Neuronal stem cell (in vitro differentiated cells): ENCODE measurements around the gene TRIM3.

Experiments used
- DNase-seq: peaks from one replicate; pipeline ENCODE4 v3.0.0-alpha.2; 2013; ENCODE audit warnings: low spot score
- H2AFZ ChIP-seq: one replicate; pipeline ENCODE4 v1.6.1; 2013; ENCODE audit warnings: mild to moderate bottlenecking, low read length, inconsistent platforms
- H2AK5ac ChIP-seq: 2 replicates; pipeline ENCODE4 v1.6.1; 2013; ENCODE audit warnings: low read depth, mild to moderate bottlenecking, inconsistent platforms, low read length, moderate library complexity, mixed read lengths
- H2BK120ac ChIP-seq: 2 replicates; pipeline ENCODE4 v1.6.1; 2013; ENCODE audit warnings: low read depth, mild to moderate bottlenecking, inconsistent platforms, low read length, moderate library complexity, mixed read lengths
- H2BK12ac ChIP-seq: one replicate; pipeline ENCODE4 v1.6.1; 2013; ENCODE audit warnings: low read length, inconsistent platforms
- H2BK15ac ChIP-seq: 2 replicates; pipeline ENCODE4 v1.6.1; 2013; ENCODE audit warnings: mild to moderate bottlenecking, low read length, inconsistent platforms, mixed read lengths
- H2BK5ac ChIP-seq: one replicate; pipeline ENCODE4 v1.6.1; 2013; ENCODE audit warnings: inconsistent platforms, mild to moderate bottlenecking, low read length, moderate library complexity
- H3K14ac ChIP-seq: one replicate; pipeline ENCODE4 v1.6.1; 2013; ENCODE audit warnings: low read length, inconsistent platforms
- H3K18ac ChIP-seq: 2 replicates; pipeline ENCODE4 v1.6.1; 2013; ENCODE audit warnings: low read length, inconsistent platforms
- H3K23ac ChIP-seq: 2 replicates; pipeline ENCODE4 v1.6.1; 2013; ENCODE audit warnings: low read depth, mild to moderate bottlenecking, mixed read lengths, low read length, inconsistent platforms; ENCODE audit not compliant: poor library complexity
- H3K27ac ChIP-seq: replicated peaks from 3 replicates; pipeline ENCODE4 v1.5.1; 2013; ENCODE audit warnings: low read length, inconsistent platforms
- H3K27me3 ChIP-seq, 3 experiments: 2 replicates each; pipeline ENCODE4 v1.6.1; 2013; ENCODE audit warnings: low read length in 3 of 3, mild to moderate bottlenecking in 2 of 3, inconsistent platforms in 1 of 3, low read depth in 1 of 3, mixed read lengths in 1 of 3, moderate library complexity in 1 of 3; ENCODE audit not compliant: control insufficient read depth in 3 of 3, insufficient read depth in 3 of 3
- H3K36me3 ChIP-seq, 2 donors: replicated peaks in 1 of 2; 2 replicates each; pipeline ENCODE4 v1.6.1; 2013; ENCODE audit warnings: low read length in 2 of 2; ENCODE audit not compliant: control insufficient read depth in 2 of 2, insufficient read depth in 2 of 2
- H3K4ac ChIP-seq: 2 replicates; pipeline ENCODE4 v1.6.1; 2013; ENCODE audit warnings: inconsistent platforms, mild to moderate bottlenecking, low read length, moderate library complexity
- H3K4me1 ChIP-seq, 2 donors: 1 replicate in 1 of 2; 2 replicates in 1 of 2; pipeline ENCODE4 v1.6.1; 2013; ENCODE audit warnings: low read length in 2 of 2, low read depth in 1 of 2; ENCODE audit not compliant: control insufficient read depth in 2 of 2, insufficient read depth in 1 of 2
- H3K4me2 ChIP-seq: one replicate; pipeline ENCODE4 v1.6.1; 2013; ENCODE audit warnings: mild to moderate bottlenecking, low read length, inconsistent platforms; ENCODE audit not compliant: insufficient read depth, poor library complexity, severe bottlenecking
- H3K4me3 ChIP-seq, 2 donors: 2 replicates each; pipeline ENCODE4 v1.5.1; 2013; ENCODE audit warnings: low read length in 2 of 2, mild to moderate bottlenecking in 2 of 2, inconsistent platforms in 1 of 2, moderate library complexity in 1 of 2
- H3K79me1 ChIP-seq: one replicate; pipeline ENCODE4 v1.6.1; 2013; ENCODE audit warnings: low read depth, mild to moderate bottlenecking, inconsistent platforms, low read length, moderate library complexity
- H3K9ac ChIP-seq: one replicate; pipeline ENCODE4 v1.6.1; 2013; ENCODE audit warnings: mild to moderate bottlenecking, low read depth, low read length, inconsistent platforms; ENCODE audit not compliant: poor library complexity
- H3K9me3 ChIP-seq, 2 donors: replicated peaks in 1 of 2; 2 replicates each; pipeline versions ENCODE3 to v1.6.1; 2013; ENCODE audit warnings: low read length in 2 of 2, mild to moderate bottlenecking in 2 of 2, inconsistent platforms in 1 of 2, low read depth in 1 of 2, mixed read lengths in 1 of 2, moderate library complexity in 1 of 2; ENCODE audit not compliant: control insufficient read depth in 2 of 2, insufficient read depth in 1 of 2
- H4K8ac ChIP-seq: one replicate; pipeline ENCODE4 v1.6.1; 2013; ENCODE audit warnings: low read depth, mild to moderate bottlenecking, inconsistent platforms, low read length, moderate library complexity
- H4K91ac ChIP-seq: one replicate; pipeline ENCODE4 v1.6.1; 2013; ENCODE audit warnings: low read length, low read depth, mild to moderate bottlenecking, inconsistent platforms; ENCODE audit not compliant: poor library complexity
- WGBS, 2 donors: extraction: QIAGEN DNeasy Blood & Tissue Kit; methylation state at CpG; one replicate each; pipeline ENCODE4 v1.1.7; 2013; ENCODE audit warnings: missing lambda C conversion rate in 2 of 2, mixed read lengths in 1 of 2; ENCODE audit not compliant: insufficient read length in 2 of 2, insufficient replicate concordance in 1 of 2; ENCODE audit errors: extremely low coverage in 2 of 2; 5-methylcytosine and 5-hydroxymethylcytosine counted together

Gene TRIM3

GRCh38 chr11:6448574-6448973 is 25.2 kb downstream of the TRIM3 start:
- H3K36me3 ChIP-seq = peaks cover 18 to 45% of the 10 kb centered on the region in 2 donors
- no peak overlapping the region for H3K9ac ChIP-seq
- WGBS, 2 donors = no CpG with 5 or more reads among the region's 3 CpGs
- H4K91ac ChIP-seq = no peak overlapping the region
- H3K4me2 ChIP-seq = no peak overlapping the region
- no peaks in the 10 kb centered on the region for H3K79me1 ChIP-seq
- no peak overlapping the region for H2BK15ac ChIP-seq
- H3K27ac ChIP-seq = no peak overlapping the region
- H3K4me3 ChIP-seq = no peak overlapping the region
- H2AFZ ChIP-seq = no peak overlapping the region
- no peaks in the 10 kb centered on the region for H3K9me3 ChIP-seq
- H3K4ac ChIP-seq = no peak overlapping the region
- H3K4me1 ChIP-seq = no peaks in the 10 kb centered on the region
- no peak overlapping the region for H4K8ac ChIP-seq
- no peak overlapping the region for H2BK12ac ChIP-seq
- no peak overlapping the region for H2BK120ac ChIP-seq
- no peak overlapping the region for H2AK5ac ChIP-seq
- no peak overlapping the region for H2BK5ac ChIP-seq
- peak overlapping the region; percentile 38 for H3K23ac ChIP-seq
- no peak overlapping the region for H3K18ac ChIP-seq
- no peaks in the 10 kb centered on the region for H3K27me3 ChIP-seq
- no peak for DNase-seq
- no peak overlapping the region for H3K14ac ChIP-seq

GRCh38 chr11:6443269-6444003 is 30.3 kb downstream of the TRIM3 start:
- H3K18ac ChIP-seq = no peak overlapping the region

GRCh38 chr11:6442441-6442840 is 31.3 kb downstream of the TRIM3 start:
- H2BK12ac ChIP-seq = no peak overlapping the region
- no peak overlapping the region for H3K27ac ChIP-seq
- no peak overlapping the region for H3K4me2 ChIP-seq
- no CpG with 5 or more reads among the region's 4 CpGs for WGBS, 2 donors
- H3K23ac ChIP-seq = no peak overlapping the region
- H3K79me1 ChIP-seq = no peaks in the 10 kb centered on the region
- no peaks in the 10 kb centered on the region for H3K27me3 ChIP-seq
- H2BK120ac ChIP-seq = no peak overlapping the region
- H4K8ac ChIP-seq = no peak overlapping the region
- no peak overlapping the region for H2BK15ac ChIP-seq
- H2AFZ ChIP-seq = no peak overlapping the region
- no peak overlapping the region for H3K4me3 ChIP-seq
- no peaks in the 10 kb centered on the region for H3K9me3 ChIP-seq
- no peak for DNase-seq
- H3K14ac ChIP-seq = no peak overlapping the region
- H2AK5ac ChIP-seq = no peak overlapping the region
- no peak overlapping the region for H3K4ac ChIP-seq
- H2BK5ac ChIP-seq = no peak overlapping the region
- no peak overlapping the region for H3K9ac ChIP-seq
- peaks cover 2% of the 10 kb centered on the region in 2 donors for H3K4me1 ChIP-seq
- no peak overlapping the region for H4K91ac ChIP-seq
- no peak overlapping the region for H3K18ac ChIP-seq
- H3K36me3 ChIP-seq = no peaks in the 10 kb centered on the region

More at GRCh38 chr11:6443269-6444003, 30.3 kb downstream of the TRIM3 start:
- no peak overlapping the region for H4K91ac ChIP-seq
- H2AFZ ChIP-seq = no peak overlapping the region
- H2BK5ac ChIP-seq = no peak overlapping the region
- H2BK120ac ChIP-seq = no peak overlapping the region
- no CpG with 5 or more reads among the region's 5 CpGs for WGBS, 2 donors
- no peak overlapping the region for H3K4me2 ChIP-seq
- H3K14ac ChIP-seq = no peak overlapping the region
- DNase-seq = peak; percentile 31
- H3K4ac ChIP-seq = no peak overlapping the region
- no peak overlapping the region for H2AK5ac ChIP-seq
- no peaks in the 10 kb centered on the region for H3K9me3 ChIP-seq
- no peak overlapping the region for H4K8ac ChIP-seq
- H2BK15ac ChIP-seq = no peak overlapping the region
- H3K4me1 ChIP-seq = no peaks in the 10 kb centered on the region
- H3K23ac ChIP-seq = no peak overlapping the region
- H3K9ac ChIP-seq = no peak overlapping the region
- H3K27me3 ChIP-seq = no peaks in the 10 kb centered on the region
- H3K4me3 ChIP-seq = no peak overlapping the region
- H3K27ac ChIP-seq = no peak overlapping the region
- no peaks in the 10 kb centered on the region for H3K79me1 ChIP-seq
- no peaks in the 10 kb centered on the region for H3K36me3 ChIP-seq
- no peak overlapping the region for H2BK12ac ChIP-seq

- H3K9me3 ChIP-seq = no peaks in the 10 kb centered on the region
- H2BK120ac ChIP-seq = no peak within 1 kb of the TSS
- H3K14ac ChIP-seq = no peak within 1 kb of the TSS
- peaks cover 2% of the 10 kb centered on the region in 2 donors for H3K4me1 ChIP-seq
- no peak within 1 kb of the TSS for H3K9ac ChIP-seq
- H3K18ac ChIP-seq = no peak within 1 kb of the TSS
- no peak within 1 kb of the TSS for H4K8ac ChIP-seq
- H3K36me3 ChIP-seq = no peaks in the 10 kb centered on the region
- no peak within 1 kb of the TSS for H3K27ac ChIP-seq
- H3K27me3 ChIP-seq = no peaks in the 10 kb centered on the region
- H2BK15ac ChIP-seq = no peak within 1 kb of the TSS
- no peak within 1 kb of the TSS for H3K4me3 ChIP-seq
- H4K91ac ChIP-seq = no peak within 1 kb of the TSS
- H2AK5ac ChIP-seq = no peak within 1 kb of the TSS
- H2BK5ac ChIP-seq = no peak within 1 kb of the TSS
- H3K4ac ChIP-seq = no peak within 1 kb of the TSS
- H3K23ac ChIP-seq = no peak within 1 kb of the TSS
- H3K79me1 ChIP-seq = no peaks in the 10 kb centered on the region
- WGBS, 2 donors = no CpG with 5 or more reads among the region's 3 CpGs
- no peak within 1 kb of the TSS for H2AFZ ChIP-seq
- no peak for DNase-seq
- no peak within 1 kb of the TSS for H3K4me2 ChIP-seq
- no peak within 1 kb of the TSS for H2BK12ac ChIP-seq
Observed at GRCh38 chr11:6440906-6441358, 32.8 kb downstream of the TRIM3 start, which contains the start of gene HPX. Gene HPX (minus strand): TSS chr11:6440987. CDS start chr11:6440963, 24 bp downstream.
